K562 (cell line): Measurements from ENCODE around the gene PATL2. TPM values are rescaled to one million over a fixed set of nuclear protein-coding genes. Genes with fewer than 3 reads are reported as not detected.
A peak's percentile ranks its signal among the peaks of the same experiment; 100 is the strongest.

Experiments
- BRF1 ChIP-seq: IDR thresholded peaks from 3 replicates; pipeline ENCODE4 v1.6.1; 2011; ENCODE audit warnings: borderline replicate concordance, mild to moderate bottlenecking; ENCODE audit not compliant: insufficient read length; ENCODE audit errors: extremely low read depth
- C11orf30 ChIP-seq: fragments of 450-650 bp; IDR thresholded peaks from 2 replicates; pipeline ENCODE4 v1.6.1; 2016; ENCODE audit warnings: low read depth, mild to moderate bottlenecking
- E2F3 ChIP-seq: fragments of 250-450 bp; sonication (Bioruptor Pico); IDR thresholded peaks from 2 replicates; pipeline ENCODE4 v1.4.0; 2020; ENCODE audit warnings: mild to moderate bottlenecking
- E2F5 ChIP-seq: sonication (generic); formaldehyde crosslinking; IDR thresholded peaks from 2 replicates; pipeline ENCODE4 v1.8.0; 2022; ENCODE audit warnings: mild to moderate bottlenecking, missing genetic modification reagents
- FOXP1 ChIP-seq: sonication (generic); formaldehyde crosslinking; IDR thresholded peaks from 2 replicates; pipeline ENCODE4 v1.8.0; 2022; ENCODE audit warnings: mild to moderate bottlenecking, missing genetic modification reagents
- HNRNPLL ChIP-seq: fragments of 200-400 bp; formaldehyde crosslinking; IDR thresholded peaks from 2 replicates; pipeline ENCODE4 v1.6.1; 2017; ENCODE audit warnings: low read length, low read depth, mild to moderate bottlenecking; ENCODE audit not compliant: poor library complexity, severe bottlenecking
- ILF3 ChIP-seq: fragments of 450-650 bp; IDR thresholded peaks from 2 replicates; pipeline ENCODE4 v1.6.1; 2018; ENCODE audit warnings: antibody characterized with exemption, mild to moderate bottlenecking, moderate library complexity, borderline replicate concordance
- POLR2AphosphoS2 ChIP-seq: IDR thresholded peaks from 2 replicates; pipeline ENCODE4 v1.6.1; 2012; ENCODE audit warnings: low read length, improper control_type of control experiment
- POLR2B ChIP-seq: fragments of 450-650 bp; IDR thresholded peaks from 2 replicates; pipeline ENCODE4 v1.6.1; 2018; ENCODE audit warnings: low read depth; ENCODE audit not compliant: partially characterized antibody
- PURB ChIP-seq: sonication (generic); formaldehyde crosslinking; IDR thresholded peaks from 2 replicates; pipeline ENCODE4 v1.9.0; 2021; ENCODE audit warnings: low read depth, mild to moderate bottlenecking, missing genetic modification reagents
- RBM14 ChIP-seq: fragments of 200-400 bp; formaldehyde crosslinking; IDR thresholded peaks from 2 replicates; pipeline ENCODE4 v1.6.1; 2018; ENCODE audit warnings: low read depth, mild to moderate bottlenecking, low read length, moderate library complexity, borderline replicate concordance; ENCODE audit not compliant: insufficient read depth
- RNF2 ChIP-seq: sonication (generic); IDR thresholded peaks from 2 replicates; pipeline ENCODE4 v1.6.1; 2016
- RUNX1 ChIP-seq: sonication (generic); IDR thresholded peaks from 2 replicates; pipeline ENCODE4 v1.6.1; 2016; ENCODE audit warnings: antibody characterized with exemption, low read depth
- SIRT6 ChIP-seq: IDR thresholded peaks from one replicate; pipeline ENCODE4 v1.6.1; 2012; ENCODE audit warnings: low read depth, mild to moderate bottlenecking, control low read depth, inconsistent platforms, low read length, moderate library complexity
- SMAD2 ChIP-seq: fragments of 150-350 bp; IDR thresholded peaks from 2 replicates; pipeline ENCODE4 v1.6.1; 2014; ENCODE audit warnings: low read depth, mild to moderate bottlenecking, low read length
- SMAD4 ChIP-seq: fragments of 250-450 bp; sonication (Bioruptor Pico); conservative IDR thresholded peaks from 2 replicates; pipeline ENCODE4 v1.8.0; 2021; ENCODE audit warnings: inconsistent platforms, mild to moderate bottlenecking, moderate library complexity
- SMARCB1 ChIP-seq: IDR thresholded peaks from 2 replicates; pipeline ENCODE4 v1.6.1; 2011; ENCODE audit warnings: improper control_type of control experiment, low read depth; ENCODE audit not compliant: insufficient read length
- TAL1 ChIP-seq: fragments of 450-650 bp; IDR thresholded peaks from 2 replicates; pipeline ENCODE4 v1.6.1; 2016; ENCODE audit warnings: mild to moderate bottlenecking
- TCFL5 ChIP-seq: fragments of 250-450 bp; sonication (Bioruptor Pico); conservative IDR thresholded peaks from 2 replicates; pipeline ENCODE4 v1.6.1; 2021; ENCODE audit warnings: mild to moderate bottlenecking, moderate library complexity, matching md5 sums
- TRIM28 ChIP-seq: fragments of 450-650 bp; IDR thresholded peaks from 2 replicates; pipeline ENCODE4 v1.6.1; 2017
- USF1 ChIP-seq: sonication (generic); formaldehyde crosslinking; IDR thresholded peaks from 2 replicates; pipeline ENCODE4 v1.9.0; 2022; ENCODE audit warnings: mild to moderate bottlenecking, missing genetic modification reagents
- ZFX ChIP-seq: sonication (generic); formaldehyde crosslinking; IDR thresholded peaks from 2 replicates; pipeline ENCODE4 v1.8.0; 2022; ENCODE audit warnings: mild to moderate bottlenecking, missing genetic modification reagents, moderate library complexity
- ZNF143 ChIP-seq: sonication (generic); formaldehyde crosslinking; IDR thresholded peaks from 2 replicates; pipeline ENCODE4 v1.9.0; 2022; ENCODE audit warnings: mild to moderate bottlenecking, missing genetic modification reagents
- ZNF175 ChIP-seq: fragments of 200-800 bp; sonication (Bioruptor generic); IDR thresholded peaks from 2 replicates; pipeline ENCODE4 v1.6.1; 2016; ENCODE audit warnings: low read depth, mild to moderate bottlenecking, missing genetic modification characterization, missing compliant biosample characterization
- ZNF561 ChIP-seq: fragments of 450-650 bp; formaldehyde crosslinking; conservative IDR thresholded peaks from 2 replicates; pipeline ENCODE4 v1.4.0; 2020; ENCODE audit warnings: mild to moderate bottlenecking, moderate library complexity
- polyA plus RNA-seq, 8 experiments: library from polyadenylated mRNA; depleted of rRNA in 4 of 8; stranded (reverse) in 5 of 8; unstranded in 3 of 8; fragments of >200 nt; fragmentation: Nextera tagmentation in 2 of 8; fragmentation: Illumina TruSeq in 1 of 8; extraction: Ambion mirVana in 2 of 8; extraction: Trizol in 1 of 8; gene quantifications; 2 replicates each; pipeline versions ENCODE4 v1.2.1 to v1.2.3, GENCODE V29; 2011 to 2014; ENCODE audit warnings: inconsistent platforms in 1 of 8, missing spikeins in 1 of 8
- total RNA-seq, 7 experiments: library from RNA; depleted of rRNA in 6 of 7; stranded (reverse); fragments of >200 nt in 6 of 7; fragmentation: Illumina TruSeq in 2 of 7; extraction: Trizol in 2 of 7; gene quantifications; 2 replicates each; pipeline versions ENCODE4 v1.2.1 to v1.2.3, GENCODE V29; 2011 to 2021; ENCODE audit warnings: low replicate concordance in 1 of 7

PATL2 gene
- total and polyA plus RNA-seq, 9 of the 15 experiments (the other 6 are each of a cell fraction or from before 2014, with no cell fraction given): 0.42 to 1.1 (median 0.86) TPM

GRCh38 chr15:44728576-44729407, 17.7 kb upstream of the PATL2 start (continued):
- TF ChIP-seq RBM14: no peak
- TF ChIP-seq SMARCB1: no peak
- TF ChIP-seq TCFL5 (CRISPR knock-in tag): no peak
- no peak for TF ChIP-seq FOXP1 (CRISPR knock-in tag)
- TF ChIP-seq E2F5 (CRISPR knock-in tag): no peak
- no peak for TF ChIP-seq BRF1
- TF ChIP-seq SMAD2: no peak
- no peak for TF ChIP-seq ILF3
- peak; percentile 25; the same call in 1 of the 2 replicates for TF ChIP-seq E2F3
- no peak for TF ChIP-seq ZNF561 (CRISPR knock-in tag)
- no peak for TF ChIP-seq SIRT6
- TF ChIP-seq POLR2B: peak; percentile 77
- TF ChIP-seq RNF2: peak; percentile 61; the same call in 1 of the 2 replicates
- TF ChIP-seq ZNF143: no peak
- peak; percentile 79; the same call in 1 of the 2 replicates for TF ChIP-seq ZNF175 (CRISPR knock-in tag)
- TF ChIP-seq POLR2AphosphoS2: no peak
- no peak for TF ChIP-seq PURB (CRISPR knock-in tag)
- TF ChIP-seq HNRNPLL: peak; percentile 10
- 0 out of 2 replicates have a peak, but pooled peaks have one; percentile 35 for TF ChIP-seq SMAD4 (CRISPR knock-in tag)
- peak; percentile 74 for TF ChIP-seq ZFX (CRISPR knock-in tag)
- TF ChIP-seq USF1 (CRISPR knock-in tag): no peak; the same call in 1 of the 2 replicates
- peak; percentile 18; the same call in 1 of the 2 replicates for TF ChIP-seq RUNX1
- peak; percentile 87 for TF ChIP-seq C11orf30
- no peak for TF ChIP-seq TAL1
- peak; percentile 54; the same call in 1 of the 2 replicates for TF ChIP-seq TRIM28
